ENCODE data around the gene DET1.

DNA sequence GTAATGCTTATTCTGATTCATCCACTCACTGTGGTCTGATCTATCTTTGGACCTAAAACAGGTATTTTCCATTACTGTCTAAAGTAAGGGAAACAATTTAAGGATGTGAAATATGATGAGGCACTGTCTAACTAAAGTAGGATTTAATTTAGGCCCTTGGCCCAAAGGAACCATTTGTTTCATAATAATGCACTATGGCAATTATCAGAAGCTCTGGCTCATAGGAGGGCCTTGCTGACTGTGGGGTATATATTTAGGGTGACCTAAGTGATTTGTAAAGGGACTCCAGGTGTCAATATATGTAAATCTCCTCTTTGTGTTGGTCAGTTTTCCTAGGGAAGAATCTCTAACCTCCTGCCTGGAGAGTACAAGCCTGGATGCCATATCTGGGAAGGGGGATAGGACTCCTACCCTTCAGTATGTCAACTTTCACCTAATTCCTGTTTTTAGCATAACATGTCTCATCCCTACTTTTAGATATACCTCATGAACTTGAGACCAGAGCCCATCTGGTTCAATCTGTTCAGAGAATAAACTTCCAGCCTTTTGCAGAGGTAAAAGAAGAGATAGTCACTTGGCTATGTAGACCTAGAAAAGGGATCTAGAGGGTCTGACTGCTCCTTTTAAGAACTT, 20.1 kb downstream of the DET1 start:
- TF ChIP-seq CTCF (conservative IDR thresholded peaks at IDR 0.05; ENCODE audit: low read length) (no peak), EZH2phosphoT487 (IDR thresholded peaks at IDR 0.05; ENCODE audit: borderline replicate concordance) (no peak)
